ENCODE measurements around the gene KCNIP1.

- TF ChIP-seq TCF12 (IDR thresholded peaks at IDR 0.05; ENCODE audit: low read depth) (no peak), TAF1 (IDR thresholded peaks at IDR 0.05; ENCODE audit: low read depth) (no peak), NFIC (IDR thresholded peaks at IDR 0.05) (no peak), EP300 (IDR thresholded peaks at IDR 0.05; ENCODE audit: borderline replicate concordance) (no peak), FOXM1 (IDR thresholded peaks at IDR 0.05; ENCODE audit: borderline replicate concordance, low read depth) (no peak), YY1 (IDR thresholded peaks at IDR 0.05; ENCODE audit: low read depth) (no peak), REST (IDR thresholded peaks at IDR 0.05; ENCODE audit: low read depth) (no peak), RAD21 (IDR thresholded peaks at IDR 0.05; ENCODE audit: low read depth) (no peak), ZBTB7A (IDR thresholded peaks at IDR 0.05; ENCODE audit: low read depth) (no peak)
- TF ChIP-seq, protein P1, sequence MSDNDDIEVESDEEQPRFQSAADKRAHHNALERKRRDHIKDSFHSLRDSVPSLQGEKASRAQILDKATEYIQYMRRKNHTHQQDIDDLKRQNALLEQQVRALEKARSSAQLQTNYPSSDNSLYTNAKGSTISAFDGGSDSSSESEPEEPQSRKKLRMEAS (IDR thresholded peaks at IDR 0.05), result no peak
Observed at GRCh38 chr5:170737591-170737990, 233.8 kb downstream of the KCNIP1 start.

Data from Ishikawa (cell line).